NT2/D1 (cell line): ENCODE data around the gene BCL2L15.

Experiments
- SUZ12 ChIP-seq: IDR thresholded peaks from 2 replicates; pipeline ENCODE4 v1.6.1; 2011; ENCODE audit not compliant: insufficient read length, insufficient read depth; ENCODE audit errors: extremely low read depth
- YY1 ChIP-seq: IDR thresholded peaks from 2 replicates; pipeline ENCODE4 v1.6.1; 2011; ENCODE audit not compliant: insufficient read length, insufficient read depth
- ZNF274 ChIP-seq: IDR thresholded peaks from 2 replicates; pipeline ENCODE4 v1.6.1; 2011; ENCODE audit warnings: mild to moderate bottlenecking, low read depth, low read length

- TF ChIP-seq SUZ12 (no peak), YY1 (no peak), ZNF274 (no peak)
These were observed 38.3 kb downstream of the BCL2L15 start for GRCh38 chr1:113849072-113849471.
